C4-2B (cell line): ENCODE data around the gene CYBRD1.

Experiments used
- H3K27ac ChIP-seq: fragments of 450-650 bp; 2 replicates; pipeline ENCODE4 v1.5.1; 2017
- ZFX ChIP-seq: fragments of 450-650 bp; IDR thresholded peaks from 2 replicates; pipeline ENCODE4 v1.6.1; 2017
- TF ChIP-seq, protein P1 (sequence below): fragments of 450-650 bp; conservative IDR thresholded peaks from 2 replicates; pipeline ENCODE4 v1.5.1; 2017; ENCODE audit warnings: mild to moderate bottlenecking

The CYBRD1 gene

DNA sequence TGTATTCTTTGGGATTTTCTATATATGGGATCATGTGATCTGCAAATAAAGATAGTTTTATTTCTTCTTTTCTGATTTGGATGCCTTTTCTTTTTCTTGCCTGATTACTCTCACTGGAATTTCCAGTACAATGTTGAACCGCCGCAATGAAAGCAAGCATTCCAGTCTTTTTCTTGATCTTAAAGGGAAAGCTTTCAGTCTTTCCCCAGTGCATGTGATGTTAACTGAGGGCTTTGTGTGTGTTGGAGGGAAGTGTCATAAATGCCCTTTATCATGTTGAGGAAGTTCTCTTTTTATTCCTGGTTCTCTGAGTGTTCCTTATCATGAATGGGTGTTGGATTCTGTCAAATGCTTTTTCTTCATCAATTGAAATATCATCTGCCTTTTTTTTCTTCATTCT, 16.9 kb upstream of the CYBRD1 start:
- TF ChIP-seq, protein P1, sequence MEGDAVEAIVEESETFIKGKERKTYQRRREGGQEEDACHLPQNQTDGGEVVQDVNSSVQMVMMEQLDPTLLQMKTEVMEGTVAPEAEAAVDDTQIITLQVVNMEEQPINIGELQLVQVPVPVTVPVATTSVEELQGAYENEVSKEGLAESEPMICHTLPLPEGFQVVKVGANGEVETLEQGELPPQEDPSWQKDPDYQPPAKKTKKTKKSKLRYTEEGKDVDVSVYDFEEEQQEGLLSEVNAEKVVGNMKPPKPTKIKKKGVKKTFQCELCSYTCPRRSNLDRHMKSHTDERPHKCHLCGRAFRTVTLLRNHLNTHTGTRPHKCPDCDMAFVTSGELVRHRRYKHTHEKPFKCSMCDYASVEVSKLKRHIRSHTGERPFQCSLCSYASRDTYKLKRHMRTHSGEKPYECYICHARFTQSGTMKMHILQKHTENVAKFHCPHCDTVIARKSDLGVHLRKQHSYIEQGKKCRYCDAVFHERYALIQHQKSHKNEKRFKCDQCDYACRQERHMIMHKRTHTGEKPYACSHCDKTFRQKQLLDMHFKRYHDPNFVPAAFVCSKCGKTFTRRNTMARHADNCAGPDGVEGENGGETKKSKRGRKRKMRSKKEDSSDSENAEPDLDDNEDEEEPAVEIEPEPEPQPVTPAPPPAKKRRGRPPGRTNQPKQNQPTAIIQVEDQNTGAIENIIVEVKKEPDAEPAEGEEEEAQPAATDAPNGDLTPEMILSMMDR, result no peak
- TF ChIP-seq ZFX, result no peak
- no peak overlapping the region for H3K27ac ChIP-seq

GRCh38 chr2:171509945-171510731, 12.1 kb upstream of the CYBRD1 start:
- TF ChIP-seq, protein P1, result no peak
- TF ChIP-seq ZFX, result no peak
- no peak overlapping the region for H3K27ac ChIP-seq

GRCh38 chr2:171512014-171512413, 10.3 kb upstream of the CYBRD1 start:
- H3K27ac ChIP-seq, result no peak overlapping the region
- TF ChIP-seq, protein P1, result no peak
- no peak for TF ChIP-seq ZFX

GRCh38 chr2:171512683-171513195, 9.5 kb upstream of the CYBRD1 start:
- TF ChIP-seq ZFX, result no peak
- TF ChIP-seq, protein P1, result no peak
- H3K27ac ChIP-seq, result no peak overlapping the region

GRCh38 chr2:171513719-171514160, 8.5 kb upstream of the CYBRD1 start:
- H3K27ac ChIP-seq, result no peak overlapping the region
- TF ChIP-seq, protein P1, result no peak
- no peak for TF ChIP-seq ZFX

GRCh38 chr2:171514908-171515582, 7.2 kb upstream of the CYBRD1 start:
- H3K27ac ChIP-seq, result no peak overlapping the region
- no peak for TF ChIP-seq ZFX
- TF ChIP-seq, protein P1, result no peak
